HG03060 (cell line): Measurements from ENCODE around the gene PIP4P1.
"Not testable (repeated sequence)": the region's sequence is repeated elsewhere in the genome, so short reads cannot be mapped to it uniquely, and the experiment has no call there.

Experiments
- ATAC-seq: cut with Tn5 transposase; IDR thresholded peaks from one replicate; pipeline ENCODE4 v1.9.1; 2021; ENCODE audit warnings: low read depth, moderate number of reproducible peaks; ENCODE audit not compliant: unreplicated experiment

PIP4P1 gene

GRCh38 chr14:20461225-20462141, at the start of gene PIP4P1:
Gene PIP4P1 (minus strand): TSS chr14:20461434. CDS start chr14:20461325, 109 bp downstream.
- peak; percentile 93 for ATAC-seq

GRCh38 chr14:20508367-20508766, 47.1 kb upstream of the PIP4P1 start:
- ATAC-seq, result no peak

GRCh38 chr14:20507537-20507936, 46.3 kb upstream of the PIP4P1 start:
- not testable (repeated sequence) for ATAC-seq

- ATAC-seq, result not testable (repeated sequence)
Measured at GRCh38 chr14:20506752-20507151, 45.5 kb upstream of the PIP4P1 start.

- not testable (repeated sequence) for ATAC-seq
Measured at GRCh38 chr14:20506276-20506675, 45.0 kb upstream of the PIP4P1 start.

- ATAC-seq, result no peak
Measured at GRCh38 chr14:20503898-20504297, 42.7 kb upstream of the PIP4P1 start.

GRCh38 chr14:20501346-20501745, 40.1 kb upstream of the PIP4P1 start:
- no peak for ATAC-seq

GRCh38 chr14:20499881-20500280, 38.6 kb upstream of the PIP4P1 start:
- no peak for ATAC-seq

- no peak for ATAC-seq
Measured at GRCh38 chr14:20499108-20499507, 37.9 kb upstream of the PIP4P1 start.

GRCh38 chr14:20498622-20499021, 37.4 kb upstream of the PIP4P1 start:
- ATAC-seq, result no peak

GRCh38 chr14:20494935-20495766, 33.9 kb upstream of the PIP4P1 start:
- ATAC-seq, result no peak

- no peak for ATAC-seq
Measured at GRCh38 chr14:20493634-20494033, 32.4 kb upstream of the PIP4P1 start.

GRCh38 chr14:20492486-20492885, 31.3 kb upstream of the PIP4P1 start:
- ATAC-seq, result no peak

- no peak for ATAC-seq
Measured at GRCh38 chr14:20490563-20490962, 29.3 kb upstream of the PIP4P1 start.

GRCh38 chr14:20489093-20489994, 28.1 kb upstream of the PIP4P1 start:
- ATAC-seq, result no peak

- ATAC-seq, result no peak
Measured at GRCh38 chr14:20487396-20487725, 26.1 kb upstream of the PIP4P1 start.

GRCh38 chr14:20486684-20487395, 25.6 kb upstream of the PIP4P1 start:
- ATAC-seq, result no peak

- ATAC-seq, result no peak
Measured at GRCh38 chr14:20485900-20486299, 24.7 kb upstream of the PIP4P1 start.

GRCh38 chr14:20482382-20482781, 21.1 kb upstream of the PIP4P1 start:
- ATAC-seq, result no peak

- no peak for ATAC-seq
Measured at GRCh38 chr14:20478894-20479293, 17.7 kb upstream of the PIP4P1 start.
